K562 (cell line): ENCODE data around the gene MLANA. TPM values are rescaled to one million over a fixed set of nuclear protein-coding genes. Genes with fewer than 3 reads are reported as not detected.

ENCODE experiments used
- ATAC-seq: fragments of 200-7000 bp; cut with Tn5 transposase; 3 replicates; pipeline ENCODE4 v1.9.1; 2020; ENCODE audit warnings: moderate library complexity
- BruUV-seq: library from RNA; stranded (reverse); fragments of 400-500 nt; replicated peaks from 2 replicates; lab custom pipeline; 2021; lab: Mats Ljungman, UMichigan
- CTCF ChIA-PET: fragments of 300-600 bp; formaldehyde crosslinking; extraction: SDS; loops from one replicate; lab custom pipeline; 2021; ENCODE audit warnings: low intra/inter-chr PET ratio; lab: Yijun Ruan, JAX
- POLR2A ChIA-PET: fragments of 300-600, 350-650 bp; sonication (Branson Sonifier 250); formaldehyde crosslinking; extraction: SDS; loops from one replicate; lab custom pipeline; 2021; ENCODE audit warnings: antibody characterized with exemption, inconsistent platforms; lab: Yijun Ruan, JAX
- DNase-seq, 4 experiments: peaks; one replicate each; pipeline versions ENCODE4 v3.0.0 to v3.0.0-alpha.2; 2011 to 2018; ENCODE audit warnings: low spot score in 3 of 4, mixed read lengths in 3 of 4; ENCODE audit errors: extremely low read depth in 1 of 4
- FAIRE-seq: peaks from 2 replicates; lab custom pipeline; 2011; peaks lifted over from hg19 to GRCh38; lab: Jason Lieb, UNC
- H2AFZ ChIP-seq: 2 replicates; pipeline ENCODE4 v1.6.0; 2011; ENCODE audit warnings: low read depth, low read length, control low read depth, inconsistent platforms
- H3K27ac ChIP-seq: fragments of 200-600 bp; 3 replicates; pipeline ENCODE4 v1.8.0; 2011; ENCODE audit warnings: low read depth, mild to moderate bottlenecking, control low read depth, inconsistent platforms, low read length, moderate library complexity, mixed read lengths; ENCODE audit errors: extremely low read depth
- H3K27me3 ChIP-seq, 2 experiments: fragments of 300-600 bp in 1 of 2; 2 replicates in 1 of 2; 3 replicates in 1 of 2; pipeline versions ENCODE4 v1.6.0 to v1.8.0; 2011; ENCODE audit warnings: inconsistent platforms in 2 of 2, low read length in 2 of 2, mild to moderate bottlenecking in 1 of 2, mixed read lengths in 1 of 2, moderate library complexity in 1 of 2; ENCODE audit not compliant: control insufficient read depth in 2 of 2, insufficient read depth in 2 of 2
- H3K36me3 ChIP-seq: fragments of 300-600 bp; 3 replicates; pipeline ENCODE4 v1.8.0; 2011; ENCODE audit warnings: mild to moderate bottlenecking, low read length, inconsistent platforms; ENCODE audit not compliant: control insufficient read depth, insufficient read depth
- H3K4me1 ChIP-seq, 2 experiments: fragments of 200-600 bp in 1 of 2; replicated peaks in 1 of 2; 2 replicates in 1 of 2; 3 replicates in 1 of 2; pipeline versions ENCODE4 v1.5.1 to v1.8.0; 2011; ENCODE audit warnings: inconsistent platforms in 2 of 2, low read length in 2 of 2, mild to moderate bottlenecking in 1 of 2, mixed read lengths in 1 of 2, moderate library complexity in 1 of 2; ENCODE audit not compliant: control insufficient read depth in 2 of 2, insufficient read depth in 2 of 2
- H3K4me2 ChIP-seq: 2 replicates; pipeline ENCODE4 v1.6.1; 2011; ENCODE audit warnings: low read length, control low read depth, inconsistent platforms, mixed read lengths; ENCODE audit not compliant: insufficient read depth
- H3K4me3 ChIP-seq: fragments of 200-600 bp; sonication (generic), shearing (Covaris generic); 2 replicates; pipeline ENCODE4 v1.5.1; 2016; ENCODE audit warnings: control low read depth, inconsistent platforms
- H3K79me2 ChIP-seq: fragments of 200-600 bp; 3 replicates; pipeline ENCODE4 v1.8.0; 2011; ENCODE audit warnings: low read length, inconsistent platforms; ENCODE audit not compliant: control insufficient read depth, insufficient read depth
- H3K9ac ChIP-seq, 2 experiments: 2 replicates each; pipeline versions ENCODE4 v1.6.0 to v1.6.1; 2011; ENCODE audit warnings: low read depth in 2 of 2, low read length in 2 of 2, control low read depth in 1 of 2, inconsistent platforms in 1 of 2, mild to moderate bottlenecking in 1 of 2, mixed read lengths in 1 of 2; ENCODE audit not compliant: insufficient read depth in 1 of 2
- H3K9me1 ChIP-seq: one replicate; pipeline ENCODE4 v1.6.0; 2011; ENCODE audit warnings: inconsistent platforms, mild to moderate bottlenecking, low read length, moderate library complexity; ENCODE audit not compliant: control insufficient read depth, insufficient read depth
- H3K9me3 ChIP-seq: replicated peaks from 2 replicates; pipeline ENCODE4 v1.5.1; 2011; ENCODE audit warnings: low read depth, low read length, inconsistent platforms; ENCODE audit not compliant: control insufficient read depth, insufficient read depth
- H4K20me1 ChIP-seq: replicated peaks from 2 replicates; pipeline ENCODE4 v1.6.1; 2011; ENCODE audit warnings: low read length, inconsistent platforms, mixed read lengths; ENCODE audit not compliant: control insufficient read depth, insufficient read depth
- ERF ChIP-seq: fragments of 450-650 bp; formaldehyde crosslinking; IDR thresholded peaks from 2 replicates; pipeline ENCODE4 v1.4.0; 2020; ENCODE audit warnings: mild to moderate bottlenecking, mixed read lengths
- KLF1 ChIP-seq: fragments of 450-650 bp; IDR thresholded peaks from 2 replicates; pipeline ENCODE4 v1.6.1; 2016; ENCODE audit warnings: missing genetic modification characterization, missing compliant biosample characterization
- NCOR1 ChIP-seq: fragments of 450-650 bp; IDR thresholded peaks from 2 replicates; pipeline ENCODE4 v1.6.1; 2016; ENCODE audit warnings: mild to moderate bottlenecking, moderate library complexity
- NR1H2 ChIP-seq: sonication (generic); formaldehyde crosslinking; IDR thresholded peaks from 2 replicates; pipeline ENCODE4 v1.4.0; 2020; ENCODE audit warnings: mild to moderate bottlenecking, missing genetic modification reagents
- ZNF253 ChIP-seq: fragments of 250-450 bp; sonication (Bioruptor Pico); conservative IDR thresholded peaks from 2 replicates; pipeline ENCODE4 v1.6.1; 2021; ENCODE audit warnings: mild to moderate bottlenecking
- ZNF282 ChIP-seq: sonication (generic); formaldehyde crosslinking; IDR thresholded peaks from 2 replicates; pipeline ENCODE4 v1.8.1; 2023; ENCODE audit warnings: missing genetic modification reagents
- ZNF589 ChIP-seq: fragments of 200-800 bp; sonication (Bioruptor generic); IDR thresholded peaks from 2 replicates; pipeline ENCODE4 v1.6.1; 2016; ENCODE audit warnings: low read depth, missing genetic modification characterization, missing compliant biosample characterization
- ZNF655 ChIP-seq: fragments of 250-450 bp; sonication (Bioruptor Pico); IDR thresholded peaks from 2 replicates; pipeline ENCODE4 v1.5.0; 2021
- WGBS: fragments of 100-300 bp; shearing (Covaris generic); methylation state at CpG from one replicate; pipeline ENCODE4 v1.1.6; 2016; ENCODE audit warnings: low coverage, mixed read lengths; ENCODE audit not compliant: insufficient coverage; ENCODE audit errors: missing lambda C conversion rate; 5-methylcytosine and 5-hydroxymethylcytosine counted together
- in situ Hi-C: fragments of 300-500 bp; cut with MboI; formaldehyde crosslinking; loops from 4 replicates; pipeline ENCODE4 v1.15.0; 2018; ENCODE audit warnings: inconsistent platforms, mixed read lengths
- intact Hi-C: fragments of 100-400 bp; cut with micrococcal nuclease; formaldehyde crosslinking; loops from 2 replicates; pipeline ENCODE4 v1.14.2; 2022
- polyA plus RNA-seq, 8 experiments: library from polyadenylated mRNA; depleted of rRNA in 4 of 8; stranded (reverse) in 5 of 8; unstranded in 3 of 8; fragments of >200 nt; fragmentation: Nextera tagmentation in 2 of 8; fragmentation: Illumina TruSeq in 1 of 8; extraction: Ambion mirVana in 2 of 8; extraction: Trizol in 1 of 8; gene quantifications; 2 replicates each; pipeline versions ENCODE4 v1.2.1 to v1.2.3, GENCODE V29; 2011 to 2014; ENCODE audit warnings: inconsistent platforms in 1 of 8, missing spikeins in 1 of 8
- total RNA-seq, 7 experiments: library from RNA; depleted of rRNA in 6 of 7; stranded (reverse); fragments of >200 nt in 6 of 7; fragmentation: Illumina TruSeq in 2 of 7; extraction: Trizol in 2 of 7; gene quantifications; 2 replicates each; pipeline versions ENCODE4 v1.2.1 to v1.2.3, GENCODE V29; 2011 to 2021; ENCODE audit warnings: low replicate concordance in 1 of 7
- TF ChIP-seq, protein P1 (sequence below): fragments of 450-650 bp; IDR thresholded peaks from 2 replicates; pipeline ENCODE4 v1.6.1; 2016; ENCODE audit warnings: low read depth
- TF ChIP-seq, protein P2 (sequence below): fragments of 450-650 bp; conservative IDR thresholded peaks from 2 replicates; pipeline ENCODE4 v1.6.1; 2016; ENCODE audit warnings: missing genetic modification characterization, low read depth, mild to moderate bottlenecking, missing compliant biosample characterization, moderate library complexity
- TF ChIP-seq, protein P3 (sequence below): fragments of 250-450 bp; sonication (Bioruptor Pico); IDR thresholded peaks from 2 replicates; pipeline ENCODE4 v1.5.0; 2021

The MLANA gene
- total and polyA plus RNA-seq, 9 of the 15 experiments (the other 6 are each of a cell fraction or from before 2014, with no cell fraction given): not detected

- ATAC-seq (no peak), DNase-seq (no peak), FAIRE-seq (no peak)
- CTCF ChIA-PET: no interaction called here
- Histone ChIP-seq H3K4me2 (no peak overlapping the region), H3K79me2 (no peaks in the 10 kb centered on the region), H3K4me3 (no peak overlapping the region), H3K9me1 (no peaks in the 10 kb centered on the region), H3K27ac (no peak overlapping the region), H3K9me3 (no peaks in the 10 kb centered on the region), H3K9ac (no peak overlapping the region; a peak in 1 of 4 replicates), H3K27me3 (no peaks in the 10 kb centered on the region), H3K4me1 (peaks cover 0 to 14% of the 10 kb centered on the region in 2 experiments; a peak in 3 of 5 replicates), H4K20me1 (no peaks in the 10 kb centered on the region), H3K36me3 (no peaks in the 10 kb centered on the region), H2AFZ (no peak overlapping the region)
- no TSS peak for BruUV-seq
- intact Hi-C loops: no loop called here
- POLR2A ChIA-PET: interaction anchor here (0.8 kb wide), 1 partner anchor 19 kb away, joined by 3 read pairs; no protein-coding TSS in a partner anchor
- 30% methylated on average over 6 of the region's 6 CpGs for WGBS
- in situ Hi-C loops: loop anchor here (25.0 kb wide), 1 partner anchor 418 kb away; no protein-coding TSS in a partner anchor
- TF ChIP-seq ZNF589 (CRISPR knock-in tag) (no peak), NR1H2 (CRISPR knock-in tag) (no peak), ZNF655 (CRISPR knock-in tag) (no peak), KLF1 (tag) (no peak), ERF (no peak), NCOR1 (no peak), ZNF253 (no peak), ZNF282 (no peak)
- TF ChIP-seq, protein P1, sequence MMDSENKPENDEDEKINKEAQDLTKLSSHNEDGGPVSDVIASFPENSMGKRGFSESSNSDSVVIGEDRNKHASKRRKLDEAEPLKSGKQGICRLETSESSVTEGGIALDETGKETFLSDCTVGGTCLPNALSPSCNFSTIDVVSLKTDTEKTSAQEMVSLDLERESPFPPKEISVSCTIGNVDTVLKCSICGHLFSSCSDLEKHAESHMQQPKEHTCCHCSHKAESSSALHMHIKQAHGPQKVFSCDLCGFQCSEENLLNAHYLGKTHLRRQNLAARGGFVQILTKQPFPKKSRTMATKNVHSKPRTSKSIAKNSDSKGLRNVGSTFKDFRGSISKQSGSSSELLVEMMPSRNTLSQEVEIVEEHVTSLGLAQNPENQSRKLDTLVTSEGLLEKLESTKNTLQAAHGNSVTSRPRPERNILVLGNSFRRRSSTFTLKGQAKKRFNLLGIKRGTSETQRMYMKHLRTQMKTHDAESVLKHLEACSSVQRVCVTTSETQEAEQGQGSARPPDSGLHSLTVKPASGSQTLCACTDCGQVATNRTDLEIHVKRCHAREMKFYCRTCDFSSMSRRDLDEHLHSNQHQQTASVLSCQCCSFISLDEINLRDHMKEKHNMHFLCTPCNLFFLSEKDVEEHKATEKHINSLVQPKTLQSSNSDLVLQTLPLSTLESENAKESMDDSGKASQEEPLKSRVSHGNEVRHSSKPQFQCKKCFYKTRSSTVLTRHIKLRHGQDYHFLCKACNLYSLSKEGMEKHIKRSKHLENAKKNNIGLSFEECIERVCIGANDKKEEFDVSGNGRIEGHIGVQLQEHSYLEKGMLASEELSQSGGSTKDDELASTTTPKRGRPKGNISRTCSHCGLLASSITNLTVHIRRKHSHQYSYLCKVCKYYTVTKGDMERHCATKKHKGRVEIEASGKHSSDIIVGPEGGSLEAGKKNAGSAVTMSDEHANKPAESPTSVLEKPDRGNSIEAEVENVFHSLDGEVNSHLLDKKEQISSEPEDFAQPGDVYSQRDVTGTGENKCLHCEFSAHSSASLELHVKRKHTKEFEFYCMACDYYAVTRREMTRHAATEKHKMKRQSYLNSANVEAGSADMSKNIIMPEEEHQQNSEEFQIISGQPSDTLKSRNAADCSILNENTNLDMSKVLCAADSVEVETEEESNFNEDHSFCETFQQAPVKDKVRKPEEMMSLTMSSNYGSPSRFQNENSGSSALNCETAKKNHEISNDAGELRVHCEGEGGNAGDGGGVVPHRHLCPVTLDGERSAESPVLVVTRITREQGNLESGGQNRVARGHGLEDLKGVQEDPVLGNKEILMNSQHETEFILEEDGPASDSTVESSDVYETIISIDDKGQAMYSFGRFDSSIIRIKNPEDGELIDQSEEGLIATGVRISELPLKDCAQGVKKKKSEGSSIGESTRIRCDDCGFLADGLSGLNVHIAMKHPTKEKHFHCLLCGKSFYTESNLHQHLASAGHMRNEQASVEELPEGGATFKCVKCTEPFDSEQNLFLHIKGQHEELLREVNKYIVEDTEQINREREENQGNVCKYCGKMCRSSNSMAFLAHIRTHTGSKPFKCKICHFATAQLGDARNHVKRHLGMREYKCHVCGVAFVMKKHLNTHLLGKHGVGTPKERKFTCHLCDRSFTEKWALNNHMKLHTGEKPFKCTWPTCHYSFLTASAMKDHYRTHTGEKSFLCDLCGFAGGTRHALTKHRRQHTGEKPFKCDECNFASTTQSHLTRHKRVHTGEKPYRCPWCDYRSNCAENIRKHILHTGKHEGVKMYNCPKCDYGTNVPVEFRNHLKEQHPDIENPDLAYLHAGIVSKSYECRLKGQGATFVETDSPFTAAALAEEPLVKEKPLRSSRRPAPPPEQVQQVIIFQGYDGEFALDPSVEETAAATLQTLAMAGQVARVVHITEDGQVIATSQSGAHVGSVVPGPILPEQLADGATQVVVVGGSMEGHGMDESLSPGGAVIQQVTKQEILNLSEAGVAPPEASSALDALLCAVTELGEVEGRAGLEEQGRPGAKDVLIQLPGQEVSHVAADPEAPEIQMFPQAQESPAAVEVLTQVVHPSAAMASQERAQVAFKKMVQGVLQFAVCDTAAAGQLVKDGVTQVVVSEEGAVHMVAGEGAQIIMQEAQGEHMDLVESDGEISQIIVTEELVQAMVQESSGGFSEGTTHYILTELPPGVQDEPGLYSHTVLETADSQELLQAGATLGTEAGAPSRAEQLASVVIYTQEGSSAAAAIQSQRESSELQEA: no peak
- TF ChIP-seq, protein P2, sequence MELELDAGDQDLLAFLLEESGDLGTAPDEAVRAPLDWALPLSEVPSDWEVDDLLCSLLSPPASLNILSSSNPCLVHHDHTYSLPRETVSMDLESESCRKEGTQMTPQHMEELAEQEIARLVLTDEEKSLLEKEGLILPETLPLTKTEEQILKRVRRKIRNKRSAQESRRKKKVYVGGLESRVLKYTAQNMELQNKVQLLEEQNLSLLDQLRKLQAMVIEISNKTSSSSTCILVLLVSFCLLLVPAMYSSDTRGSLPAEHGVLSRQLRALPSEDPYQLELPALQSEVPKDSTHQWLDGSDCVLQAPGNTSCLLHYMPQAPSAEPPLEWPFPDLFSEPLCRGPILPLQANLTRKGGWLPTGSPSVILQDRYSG: no peak
- TF ChIP-seq, protein P3, sequence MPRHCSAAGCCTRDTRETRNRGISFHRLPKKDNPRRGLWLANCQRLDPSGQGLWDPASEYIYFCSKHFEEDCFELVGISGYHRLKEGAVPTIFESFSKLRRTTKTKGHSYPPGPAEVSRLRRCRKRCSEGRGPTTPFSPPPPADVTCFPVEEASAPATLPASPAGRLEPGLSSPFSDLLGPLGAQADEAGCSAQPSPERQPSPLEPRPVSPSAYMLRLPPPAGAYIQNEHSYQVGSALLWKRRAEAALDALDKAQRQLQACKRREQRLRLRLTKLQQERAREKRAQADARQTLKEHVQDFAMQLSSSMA (CRISPR knock-in tag): no peak
Measured at GRCh38 chr9:5894237-5894959, 3.7 kb downstream of the MLANA start.
